DOHH2 (cell line): Measurements from ENCODE around the gene CAMTA2.

Source experiments
- CTCF ChIP-seq: fragments of 200-600 bp; sonication (generic); IDR thresholded peaks from one replicate; pipeline ENCODE4 v1.5.1; 2014; ENCODE audit warnings: antibody characterized with exemption, mild to moderate bottlenecking, low read depth, low read length; ENCODE audit not compliant: poor library complexity, severe bottlenecking
- EZH2phosphoT487 ChIP-seq: fragments of 200-600 bp; sonication (generic); IDR thresholded peaks from 2 replicates; pipeline ENCODE4 v1.6.1; 2017; ENCODE audit warnings: borderline replicate concordance, mild to moderate bottlenecking, antibody characterized with exemption, low read length, moderate library complexity, mixed read lengths

DNA sequence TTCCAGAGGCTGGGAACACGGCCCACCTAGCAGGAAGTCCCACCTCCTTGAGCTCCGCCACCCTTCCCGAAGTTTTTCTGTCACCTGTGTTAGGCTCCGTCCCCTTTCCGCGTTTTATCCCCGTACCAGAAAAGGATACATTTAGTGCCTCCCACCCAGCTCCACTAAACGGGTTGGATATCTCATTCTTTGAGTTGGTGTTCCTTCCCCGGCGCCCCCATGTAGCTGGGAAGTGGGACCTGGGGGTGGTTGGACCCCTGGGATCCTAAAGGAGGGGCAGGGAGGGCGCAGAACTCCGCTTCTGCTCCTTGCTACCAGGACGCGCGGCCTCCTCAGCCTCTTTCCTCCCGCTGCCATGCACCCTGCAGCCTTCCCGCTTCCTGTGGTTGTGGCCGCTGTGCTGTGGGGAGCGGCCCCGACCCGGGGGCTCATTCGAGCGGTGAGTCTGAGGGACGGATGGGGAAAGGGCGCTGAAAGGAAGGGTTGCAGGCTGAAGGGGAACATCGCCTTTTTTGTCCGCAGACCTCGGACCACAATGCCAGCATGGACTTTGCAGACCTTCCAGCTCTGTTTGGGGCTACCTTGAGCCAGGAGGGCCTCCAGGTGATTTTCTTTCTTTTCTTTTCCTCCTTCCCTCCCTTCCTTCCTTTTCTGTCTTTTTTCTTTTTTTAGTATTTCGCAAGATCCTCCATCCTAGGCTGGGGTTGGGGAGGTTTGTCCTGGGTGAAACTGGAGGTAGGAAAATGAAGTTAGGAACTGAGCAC lies 46.7 kb downstream of the CAMTA2 start:
- TF ChIP-seq CTCF (no peak), EZH2phosphoT487 (no peak)
